ENCODE results near the gene CDR2.

Gene CDR2

DNA sequence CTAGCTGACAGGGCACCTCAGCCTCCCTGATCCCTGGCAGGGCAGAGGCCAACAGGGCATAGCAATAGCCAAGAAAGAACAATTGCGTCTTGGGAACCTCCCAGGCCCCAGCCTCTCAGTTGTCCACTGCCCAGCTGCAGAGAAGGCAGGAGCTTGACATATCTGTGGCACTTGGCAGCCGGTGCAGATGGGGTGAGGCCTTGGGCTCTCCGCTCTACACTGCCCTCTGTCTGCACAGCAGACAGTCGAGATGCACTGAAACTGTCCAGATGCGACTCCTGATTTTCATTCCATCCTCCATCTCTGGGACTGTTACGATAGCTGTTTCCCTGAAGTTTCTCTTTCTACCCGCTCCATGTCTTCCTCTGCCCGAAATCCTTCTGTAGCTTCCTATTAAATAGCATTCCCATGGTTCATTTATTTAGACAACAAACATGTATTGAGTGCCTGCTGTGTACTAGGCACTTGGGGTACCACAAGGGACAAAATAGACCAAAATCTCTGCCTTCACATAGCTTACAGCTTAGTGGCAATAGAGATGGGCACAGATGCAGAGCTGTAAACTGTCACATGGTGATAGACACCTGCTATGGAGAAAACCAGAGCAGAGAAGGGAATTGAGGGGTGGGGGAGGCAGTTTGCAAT lies 73.9 kb downstream of the CDR2 start:
- peak; percentile 42 for DNase-seq

DNA sequence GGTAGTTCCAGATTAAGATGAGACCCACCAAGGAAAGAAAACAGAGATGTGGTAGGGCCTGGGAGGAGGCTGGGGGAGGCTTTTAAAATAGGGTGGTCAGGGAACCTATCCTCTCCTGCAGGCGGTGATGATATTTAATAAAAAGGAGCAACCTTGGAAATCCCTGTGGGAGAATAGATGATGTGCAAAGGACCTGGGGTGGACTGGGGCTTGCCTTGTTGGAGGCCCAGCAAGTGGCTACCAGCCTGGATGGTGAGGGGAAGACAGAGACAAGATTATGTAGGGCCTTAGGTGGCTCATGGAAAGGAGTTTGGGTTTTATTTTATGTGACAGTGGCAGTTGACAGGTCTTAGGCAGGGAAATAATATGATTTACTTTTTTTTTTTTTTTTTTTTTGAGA lies 75.4 kb downstream of the CDR2 start:
- DNase-seq, result no peak

DNA sequence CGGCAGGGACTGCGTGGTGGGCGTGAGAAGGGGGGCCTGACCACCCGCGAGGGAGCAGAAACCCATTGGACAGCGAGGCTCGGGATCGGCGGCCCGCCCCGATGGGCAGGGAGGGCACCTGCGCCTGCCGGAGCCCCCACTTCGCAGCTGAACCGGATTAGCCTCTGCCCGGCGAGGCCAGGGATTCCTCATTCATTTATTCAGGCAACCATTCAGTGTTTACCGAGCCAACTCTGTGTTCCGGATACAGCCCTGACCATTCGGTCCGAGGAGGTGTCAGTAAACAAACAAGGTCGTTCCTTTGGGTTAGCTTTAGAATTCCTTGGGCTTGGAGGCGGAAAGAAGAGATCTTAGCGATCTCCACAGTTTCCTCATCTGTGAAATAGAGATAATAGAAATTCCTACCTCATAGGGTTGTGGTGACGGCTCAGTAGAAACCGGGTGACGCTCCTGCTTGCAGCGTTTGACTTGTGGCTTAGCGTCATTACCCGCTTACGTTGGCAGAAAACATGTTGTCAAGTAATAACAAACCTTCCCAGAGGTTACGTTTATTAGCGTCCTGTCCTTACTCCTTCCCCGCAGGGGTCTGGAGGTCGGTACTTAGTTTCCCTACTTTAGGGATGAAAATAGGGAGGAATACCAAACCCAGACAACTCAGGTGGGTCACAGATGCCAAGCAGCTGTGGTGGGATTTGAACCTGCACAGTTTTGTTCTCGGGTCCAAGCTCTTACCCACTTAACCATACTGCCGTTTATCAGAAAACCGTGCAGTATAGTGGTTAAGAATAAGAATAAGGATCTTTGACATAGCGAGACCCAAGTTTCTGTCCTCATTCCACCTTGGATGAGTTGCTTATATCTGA lies 76.3 kb downstream of the CDR2 start:
- DNase-seq, result peak; percentile 78

DNA sequence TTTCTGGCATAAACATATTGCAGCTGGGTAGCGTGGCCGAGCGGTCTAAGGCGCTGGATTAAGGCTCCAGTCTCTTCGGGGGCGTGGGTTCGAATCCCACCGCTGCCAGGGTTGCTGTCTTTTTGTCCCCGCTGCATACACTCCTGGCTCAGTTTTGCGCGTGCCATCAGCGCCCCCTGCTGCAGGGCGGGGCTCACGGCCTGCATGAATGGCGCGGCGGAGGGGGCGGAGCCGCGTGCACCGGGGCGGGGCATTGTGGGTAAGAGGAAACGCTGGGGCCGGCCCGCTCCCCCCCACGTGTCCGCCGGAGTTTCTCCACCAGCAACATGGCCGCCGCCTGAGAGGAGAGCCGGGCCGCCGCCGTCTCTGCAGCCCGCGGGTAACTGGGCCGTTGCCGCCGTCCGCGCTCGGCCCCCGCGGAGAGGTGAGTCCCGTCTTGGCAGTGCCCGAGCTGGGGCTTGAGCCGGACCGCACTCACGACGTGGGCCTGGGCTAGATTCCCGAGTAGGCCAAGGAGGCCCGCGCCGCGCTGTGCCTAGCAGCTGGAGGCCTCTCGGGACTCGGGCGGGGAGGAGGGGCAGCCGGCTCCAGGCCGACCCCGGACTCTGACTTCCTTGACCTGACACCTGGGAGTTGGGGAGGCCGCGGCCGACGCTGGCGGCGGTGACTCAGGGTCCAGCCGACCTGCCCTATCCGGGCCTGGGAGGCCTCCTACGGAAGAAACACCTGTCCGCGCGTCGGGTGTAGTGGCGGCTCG lies 77.1 kb downstream of the CDR2 start, which contains the start of gene POLR3E:
POLR3E (plus strand) TSS at position 296 of the 757 bp plus-strand sequence. CDS start 5,560 bp downstream, outside the sequence.
- DNase-seq, result peak; percentile 90

DNA sequence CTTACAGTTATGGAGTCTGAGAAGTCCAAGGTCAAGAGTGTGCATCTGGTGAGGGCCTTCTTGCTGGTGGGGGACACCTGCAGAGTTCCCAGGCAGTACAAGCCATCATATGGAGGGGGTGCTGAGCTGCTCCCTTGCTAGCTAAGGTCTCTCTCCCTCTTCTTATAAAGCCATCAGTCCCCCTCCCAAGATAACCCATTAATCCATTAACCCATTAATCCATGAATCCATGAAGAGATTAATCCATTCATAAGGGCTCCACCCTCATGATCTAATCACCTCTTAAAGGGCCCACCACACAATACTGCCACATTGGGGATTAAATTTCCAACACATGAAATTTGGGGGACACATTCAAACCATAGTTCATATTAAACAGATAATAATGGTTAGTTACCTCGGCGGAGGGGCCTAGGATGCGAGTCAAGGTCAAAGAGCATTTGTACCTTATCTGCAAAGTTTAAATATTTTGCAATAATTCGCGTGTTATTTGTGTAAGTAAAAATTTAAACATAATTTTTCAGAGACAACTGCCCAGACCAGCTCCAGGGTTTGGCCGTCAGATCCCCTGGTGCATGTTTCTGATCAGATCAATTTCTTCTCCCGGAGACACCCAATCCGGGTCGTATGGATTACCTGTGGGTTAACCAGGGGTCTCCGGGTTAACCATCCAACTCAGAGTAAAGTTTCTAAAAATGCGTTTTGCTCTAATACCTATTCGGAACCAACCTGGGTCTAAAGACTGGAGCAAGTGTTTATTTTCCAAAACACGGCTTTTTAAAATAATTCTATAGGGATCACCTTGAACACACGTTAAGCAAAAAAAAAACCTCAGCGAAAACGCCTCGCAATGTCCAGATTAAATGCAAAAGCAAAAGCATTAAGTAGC lies 78.0 kb downstream of the CDR2 start:
- DNase-seq, result no peak
